ENCODE results near the gene PCBP4. TPM values are rescaled to one million over a fixed set of nuclear protein-coding genes. Genes with fewer than 3 reads are reported as not detected.

PCBP4 gene
- total RNA-seq, 4 donors from 2014 or later, result 184 to 320 (median 199) TPM

- ATAC-seq, result no peak
- DNase-seq, result no peak
- TF ChIP-seq POLR2A (IDR thresholded peaks at IDR 0.05), result no peak
- no peak for TF ChIP-seq CTCF (IDR thresholded peaks at IDR 0.05 in 4 of 5, conservative IDR thresholded peaks at IDR 0.05 in 1 of 5)
- H3K27me3 ChIP-seq, result no peaks in the 10 kb centered on the region
- intact Hi-C loops (cut with DNase I; ENCODE audit: low total_unique reads), result no loop called here
- H3K36me3 ChIP-seq, result peaks cover 0 to 21% of the 10 kb centered on the region in 2 donors
- no peaks in the 10 kb centered on the region for H3K9me3 ChIP-seq
- H3K4me3 ChIP-seq, result no peak overlapping the region
- in situ Hi-C loops (cut with MboI; ENCODE audit: low sequenced_read_pairs in 4 of 4), result loop anchor here in 2 of 4 donors (10.0 kb wide), 1 partner anchor 47 kb away; the partner anchor contains the start of gene RPL29 (in 2 of the 2)
- no peak overlapping the region for H3K27ac ChIP-seq
- peaks cover 2 to 3% of the 10 kb centered on the region in 2 donors for H3K4me1 ChIP-seq
These were observed 19.2 kb downstream of the PCBP4 start for GRCh38 chr3:51948016-51948580.

GRCh38 chr3:51947215-51947900 is 19.9 kb downstream of the PCBP4 start:
- in situ Hi-C loops (cut with MboI; ENCODE audit: low sequenced_read_pairs in 4 of 4), result loop anchor here in 2 of 4 donors (10.0 kb wide), 1 partner anchor 47 kb away; the partner anchor contains the start of gene RPL29 (in 2 of the 2)
- Histone ChIP-seq H3K4me1 (peaks cover 10% of the 10 kb centered on the region in 2 donors), H3K27me3 (no peaks in the 10 kb centered on the region), H3K27ac (no peak overlapping the region), H3K4me3 (no peak overlapping the region), H3K36me3 (peaks cover 0 to 21% of the 10 kb centered on the region in 2 donors), H3K9me3 (no peaks in the 10 kb centered on the region)
- ATAC-seq (no peak), DNase-seq (no peak)
- no peak for TF ChIP-seq CTCF (IDR thresholded peaks at IDR 0.05 in 4 of 5, conservative IDR thresholded peaks at IDR 0.05 in 1 of 5)
- TF ChIP-seq POLR2A (IDR thresholded peaks at IDR 0.05), result no peak
- intact Hi-C loops (cut with DNase I; ENCODE audit: low total_unique reads), result no loop called here

- Histone ChIP-seq H3K27ac (no peak overlapping the region), H3K36me3 (peaks cover 0 to 21% of the 10 kb centered on the region in 2 donors), H3K4me3 (no peak overlapping the region), H3K9me3 (no peaks in the 10 kb centered on the region), H3K4me1 (peaks cover 10 to 12% of the 10 kb centered on the region in 2 donors), H3K27me3 (no peaks in the 10 kb centered on the region)
- in situ Hi-C loops (cut with MboI; ENCODE audit: low sequenced_read_pairs in 4 of 4), result loop anchor here in 2 of 4 donors (10.0 kb wide), 1 partner anchor 48 kb away; the partner anchor contains the start of gene RPL29 (in 2 of the 2)
- DNase-seq, result no peak
- ATAC-seq, result no peak
- intact Hi-C loops (cut with DNase I; ENCODE audit: low total_unique reads), result no loop called here
- TF ChIP-seq POLR2A (IDR thresholded peaks at IDR 0.05), result no peak
- TF ChIP-seq CTCF (IDR thresholded peaks at IDR 0.05 in 4 of 5, conservative IDR thresholded peaks at IDR 0.05 in 1 of 5), result no peak
These were observed 20.5 kb downstream of the PCBP4 start for GRCh38 chr3:51946796-51947195.

GRCh38 chr3:51945926-51946705 is 21.1 kb downstream of the PCBP4 start:
- TF ChIP-seq POLR2A (IDR thresholded peaks at IDR 0.05) (no peak), CTCF (IDR thresholded peaks at IDR 0.05 in 4 of 5, conservative IDR thresholded peaks at IDR 0.05 in 1 of 5) (no peak)
- H3K4me1 ChIP-seq, result peaks cover 13 to 17% of the 10 kb centered on the region in 2 donors
- ATAC-seq, result no peak
- H3K4me3 ChIP-seq, result no peak overlapping the region
- no peaks in the 10 kb centered on the region for H3K9me3 ChIP-seq
- peaks cover 0 to 21% of the 10 kb centered on the region in 2 donors for H3K36me3 ChIP-seq
- no peak for DNase-seq
- H3K27ac ChIP-seq, result no peak overlapping the region
- intact Hi-C loops (cut with DNase I; ENCODE audit: low total_unique reads) (no loop called here), in situ Hi-C loops (cut with MboI; ENCODE audit: low sequenced_read_pairs in 4 of 4) (loop anchor here in 2 of 4 donors (10.0 kb wide), 1 partner anchor 49 kb away; the partner anchor contains the start of gene RPL29 (in 2 of the 2))
- H3K27me3 ChIP-seq, result no peaks in the 10 kb centered on the region

Measured in gastrocnemius medialis (tissue), 4 donors.